ENCODE measurements around the gene TTC7B.

TTC7B gene

GRCh38 chr14:90805084-90805391, 11.2 kb downstream of the TTC7B start:
- DNase-seq: no peak

- DNase-seq: no peak
Measured at GRCh38 chr14:90804292-90805083, 11.7 kb downstream of the TTC7B start.

- DNase-seq: no peak
Measured at GRCh38 chr14:90803249-90803648, 13.0 kb downstream of the TTC7B start.

- no peak for DNase-seq
Measured at GRCh38 chr14:90799420-90799819, 16.8 kb downstream of the TTC7B start.

- no peak for DNase-seq
Measured at GRCh38 chr14:90797919-90798318, 18.3 kb downstream of the TTC7B start.

- no peak for DNase-seq
Measured at GRCh38 chr14:90797451-90797850, 18.8 kb downstream of the TTC7B start.

- peak; percentile 63 for DNase-seq
Measured at GRCh38 chr14:90796329-90796728, 19.9 kb downstream of the TTC7B start.

GRCh38 chr14:90795744-90796143, 20.5 kb downstream of the TTC7B start:
- no peak for DNase-seq

- DNase-seq: peak; percentile 67
Measured at GRCh38 chr14:90791486-90791885, 24.7 kb downstream of the TTC7B start.

GRCh38 chr14:90788031-90788430, 28.2 kb downstream of the TTC7B start:
- no peak for DNase-seq

- no peak for DNase-seq
Measured at GRCh38 chr14:90785876-90786450, 30.3 kb downstream of the TTC7B start.

GRCh38 chr14:90785471-90785870, 30.8 kb downstream of the TTC7B start:
- no peak for DNase-seq

- DNase-seq: no peak
Measured at GRCh38 chr14:90784621-90785270, 31.5 kb downstream of the TTC7B start.

- no peak for DNase-seq
Measured at GRCh38 chr14:90783344-90783743, 32.9 kb downstream of the TTC7B start.

- DNase-seq: no peak
Measured at GRCh38 chr14:90782892-90783291, 33.3 kb downstream of the TTC7B start.

GRCh38 chr14:90781876-90782275, 34.4 kb downstream of the TTC7B start:
- no peak for DNase-seq

GRCh38 chr14:90781344-90781761, 34.9 kb downstream of the TTC7B start:
- DNase-seq: no peak

GRCh38 chr14:90780519-90780918, 35.7 kb downstream of the TTC7B start:
- DNase-seq: no peak

- DNase-seq: no peak
Measured at GRCh38 chr14:90778571-90779255, 37.5 kb downstream of the TTC7B start.

- DNase-seq: peak; percentile 42
Measured at GRCh38 chr14:90777830-90778485, 38.3 kb downstream of the TTC7B start.

- no peak for DNase-seq
Measured at GRCh38 chr14:90777358-90777757, 38.9 kb downstream of the TTC7B start.

- DNase-seq: no peak
Measured at GRCh38 chr14:90775441-90775840, 40.8 kb downstream of the TTC7B start.

GRCh38 chr14:90774316-90774715, 41.9 kb downstream of the TTC7B start:
- DNase-seq: no peak

Data from hematopoietic multipotent progenitor cell treated with erythropoietin and hydrocortisone succinate and interleukin-3 and kit ligand, for 8 days (in vitro differentiated cells).